GM19023 (cell line): ENCODE data around the gene PALM.
"Not testable (repeated sequence)": the region's sequence is repeated elsewhere in the genome, so short reads cannot be mapped to it uniquely, and the experiment has no call there.

Source experiments
- ATAC-seq: cut with Tn5 transposase; IDR thresholded peaks from one replicate; pipeline ENCODE4 v1.9.1; 2021; ENCODE audit warnings: mild to moderate bottlenecking, moderate library complexity; ENCODE audit not compliant: unreplicated experiment

The PALM gene

DNA sequence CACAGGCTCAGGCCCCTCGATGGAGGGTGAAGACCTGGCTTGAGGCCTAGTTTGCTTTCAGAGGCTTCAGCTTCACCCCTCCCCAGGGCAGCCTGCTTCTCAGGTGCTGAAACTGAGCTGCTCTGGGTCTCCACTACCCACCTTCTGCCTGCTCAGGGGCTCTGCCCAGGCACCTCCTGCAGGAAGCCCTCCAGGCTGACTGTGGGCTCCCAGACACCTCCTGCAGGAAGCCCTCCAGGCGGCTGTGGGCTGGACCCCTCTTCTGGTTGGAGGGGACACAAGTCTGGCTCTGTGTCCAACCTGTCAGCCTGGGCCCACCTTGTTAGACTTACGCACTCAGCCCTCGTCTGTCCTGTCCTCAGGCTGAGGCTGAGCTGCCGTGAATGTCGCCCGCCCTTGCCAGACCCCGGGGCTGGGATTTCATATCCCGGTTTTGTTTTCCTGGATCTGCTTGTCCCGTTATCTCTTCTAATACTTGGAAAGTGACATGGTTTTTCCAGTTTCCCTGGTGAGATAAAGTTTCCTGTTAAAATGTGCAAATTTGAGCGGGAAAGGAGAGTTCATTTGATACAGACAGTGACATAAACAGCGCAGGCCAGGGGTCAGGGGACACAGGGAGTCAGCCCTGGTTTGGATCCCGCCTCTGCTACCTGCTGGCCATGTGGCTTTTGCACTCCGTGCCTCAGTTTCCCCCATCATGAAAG lies 21.4 kb downstream of the PALM start:
- ATAC-seq, result no peak

- ATAC-seq, result no peak
Observed at GRCh38 chr19:731000-731399, 22.3 kb downstream of the PALM start.

GRCh38 chr19:732148-733069 lies 23.7 kb downstream of the PALM start:
- ATAC-seq, result no peak

DNA sequence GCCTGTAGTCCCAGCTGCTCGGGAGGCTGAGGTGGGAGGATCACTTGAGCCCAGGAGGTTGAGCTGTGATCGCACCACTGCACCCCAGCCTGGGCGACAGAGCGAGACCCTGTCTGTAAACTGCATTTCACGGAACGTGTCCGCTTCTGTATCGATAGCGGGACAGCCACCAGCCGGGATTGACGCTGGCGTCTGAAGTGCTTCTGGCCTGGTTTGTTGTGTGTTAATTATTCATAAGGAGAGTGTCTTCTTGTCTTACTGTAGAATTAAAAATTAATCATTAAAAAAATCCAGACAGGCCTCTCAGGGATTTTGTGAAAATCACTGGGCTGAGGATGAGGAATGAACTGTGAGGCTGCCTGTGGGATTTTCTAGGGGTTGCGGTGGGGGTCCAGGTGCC lies 26.0 kb downstream of the PALM start:
- ATAC-seq, result no peak

- ATAC-seq, result no peak
Observed at GRCh38 chr19:736125-736524, 27.4 kb downstream of the PALM start.

DNA sequence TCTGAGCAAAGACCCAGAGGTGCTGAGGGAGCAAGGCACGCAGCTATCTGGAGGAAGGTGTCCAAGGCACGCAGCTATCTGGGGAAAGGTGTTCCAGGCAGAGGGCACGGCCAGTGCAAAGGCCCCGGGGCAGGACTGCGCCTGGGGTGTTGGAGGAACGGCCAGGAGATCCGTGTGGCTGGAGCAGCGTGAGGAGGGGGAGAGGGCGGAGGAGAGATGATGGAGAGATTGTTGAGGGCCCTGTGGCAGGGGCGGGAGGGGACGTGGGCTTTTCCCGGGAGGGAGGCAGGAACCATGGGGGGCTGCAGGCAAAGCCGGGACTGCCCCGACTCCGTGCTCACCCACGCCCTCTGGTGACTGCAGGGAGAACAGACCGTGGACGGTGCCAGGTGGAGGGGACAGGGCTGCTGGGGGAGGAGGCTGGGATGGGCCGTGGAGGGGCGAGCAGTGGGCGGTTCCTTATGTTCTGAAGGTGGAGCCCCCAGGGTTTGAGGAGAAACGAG lies 28.9 kb downstream of the PALM start:
- ATAC-seq, result no peak

DNA sequence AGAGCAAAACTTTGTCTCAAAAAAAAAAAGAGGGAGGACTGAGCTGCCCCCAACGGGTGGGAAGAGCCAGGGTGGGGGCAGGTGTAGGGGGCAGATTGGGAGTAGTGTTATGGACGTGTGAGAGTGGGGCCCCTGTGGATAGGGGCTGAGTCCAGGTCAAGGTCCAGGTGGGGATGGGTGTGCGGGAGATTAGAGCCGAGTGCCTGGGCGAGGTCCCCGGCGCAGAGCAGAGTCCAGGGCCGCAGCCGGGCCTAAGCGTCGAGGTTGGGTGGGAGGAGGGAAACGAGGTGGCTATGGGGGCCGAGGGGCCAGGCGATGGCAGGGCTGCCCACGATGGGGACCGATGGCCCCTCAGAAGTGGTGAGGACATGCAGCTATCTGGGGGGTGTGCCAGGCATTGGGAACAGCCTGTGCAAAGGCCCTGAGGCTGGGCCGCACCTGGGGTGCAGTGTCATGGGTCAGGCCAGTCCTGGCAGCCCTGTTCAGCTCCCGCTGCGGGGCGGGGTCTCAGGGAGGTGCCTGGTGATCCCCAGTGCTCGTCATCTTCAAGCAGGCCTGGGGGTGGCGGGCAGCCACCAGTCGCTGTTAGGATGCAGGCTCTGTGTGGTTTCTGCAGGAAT lies 29.9 kb downstream of the PALM start:
- ATAC-seq, result no peak

DNA sequence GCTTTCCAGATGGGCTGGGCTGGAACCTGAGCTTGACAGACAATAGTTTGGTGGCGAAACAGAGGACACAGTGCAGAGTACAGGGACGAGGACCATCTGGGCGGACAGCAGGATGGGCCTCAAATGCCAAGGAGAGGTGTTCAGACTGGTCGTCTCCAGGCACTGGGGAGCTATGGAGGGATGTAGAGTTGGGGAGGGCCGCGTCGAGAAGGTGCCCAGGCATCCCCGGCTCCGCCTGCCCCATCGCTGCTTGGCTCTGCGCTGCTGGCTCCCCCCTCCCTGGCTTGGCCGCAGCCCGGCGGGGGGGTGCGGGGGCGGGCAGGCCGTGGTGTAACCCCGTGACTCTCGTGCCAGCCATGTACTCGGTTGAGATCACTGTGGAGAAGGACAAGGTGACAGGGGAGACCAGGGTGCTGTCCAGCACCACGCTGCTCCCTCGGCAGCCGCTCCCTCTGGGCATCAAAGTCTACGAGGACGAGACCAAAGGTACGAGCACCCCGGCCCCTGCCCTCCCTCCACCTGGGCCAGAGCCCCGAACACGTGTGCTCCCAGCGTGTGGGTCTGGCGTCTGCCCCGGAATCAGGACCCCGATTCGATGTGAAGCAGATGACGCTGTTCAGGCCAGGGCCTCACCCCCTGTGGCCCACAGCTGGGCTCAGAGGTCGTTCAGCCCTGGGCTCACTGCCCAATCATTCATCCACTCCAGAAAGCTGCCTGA lies 31.4 kb downstream of the PALM start:
- no peak for ATAC-seq

- not testable (repeated sequence) for ATAC-seq
Observed at GRCh38 chr19:740816-741505, 32.2 kb downstream of the PALM start.

DNA sequence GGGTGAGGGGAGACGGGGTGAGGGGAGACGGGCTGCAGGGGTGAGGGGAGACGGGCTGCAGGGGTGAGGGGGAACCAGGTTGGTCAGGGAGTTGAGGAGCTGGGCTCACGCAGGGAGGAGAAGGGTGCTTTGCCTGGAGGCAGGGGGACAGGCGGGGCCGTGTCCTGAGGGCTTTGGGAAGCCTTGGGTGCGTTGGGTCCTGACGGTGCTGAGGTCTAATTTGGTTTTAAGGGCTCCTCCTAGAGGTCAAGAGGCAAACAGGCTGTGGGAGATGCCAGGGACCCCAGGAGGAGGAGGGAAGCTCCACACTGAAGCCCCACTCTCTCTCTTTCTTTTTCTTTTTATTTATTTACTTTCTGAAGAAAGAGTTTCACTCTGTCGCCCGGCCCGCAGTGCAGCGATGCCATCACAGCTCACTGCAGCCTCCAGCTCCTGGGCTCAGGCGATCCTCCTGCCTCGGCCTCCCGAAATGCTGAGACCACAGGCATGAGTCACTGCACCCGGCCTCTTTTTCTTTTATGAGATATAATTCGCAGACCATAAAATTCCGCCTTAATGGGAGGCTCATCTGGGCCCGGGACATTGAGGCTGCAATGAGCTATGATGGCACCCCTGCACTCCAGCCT lies 32.9 kb downstream of the PALM start:
- no peak for ATAC-seq

- ATAC-seq, result no peak
Observed at GRCh38 chr19:742540-743075, 33.9 kb downstream of the PALM start.

- ATAC-seq, result no peak
Observed at GRCh38 chr19:743168-743687, 34.5 kb downstream of the PALM start.

DNA sequence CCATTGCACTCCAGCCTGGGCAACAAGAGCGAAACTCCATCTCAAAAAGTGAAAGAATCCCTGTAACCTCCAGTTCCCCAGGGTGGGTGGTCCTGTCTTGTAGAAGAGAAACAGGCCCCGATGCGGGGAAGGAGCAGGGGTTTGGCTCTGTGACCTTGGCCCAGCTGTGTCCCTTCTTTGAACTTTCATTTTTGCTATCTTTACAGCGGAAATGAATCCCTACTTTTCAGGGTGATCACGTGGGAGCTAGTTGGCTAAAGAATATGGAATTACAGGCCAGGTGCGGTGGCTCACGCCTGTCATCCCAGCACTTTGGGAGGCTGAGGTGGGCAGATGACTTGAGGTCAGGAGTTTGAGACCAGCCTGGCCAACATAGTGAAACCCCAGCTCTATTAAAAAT lies 36.4 kb downstream of the PALM start:
- not testable (repeated sequence) for ATAC-seq

DNA sequence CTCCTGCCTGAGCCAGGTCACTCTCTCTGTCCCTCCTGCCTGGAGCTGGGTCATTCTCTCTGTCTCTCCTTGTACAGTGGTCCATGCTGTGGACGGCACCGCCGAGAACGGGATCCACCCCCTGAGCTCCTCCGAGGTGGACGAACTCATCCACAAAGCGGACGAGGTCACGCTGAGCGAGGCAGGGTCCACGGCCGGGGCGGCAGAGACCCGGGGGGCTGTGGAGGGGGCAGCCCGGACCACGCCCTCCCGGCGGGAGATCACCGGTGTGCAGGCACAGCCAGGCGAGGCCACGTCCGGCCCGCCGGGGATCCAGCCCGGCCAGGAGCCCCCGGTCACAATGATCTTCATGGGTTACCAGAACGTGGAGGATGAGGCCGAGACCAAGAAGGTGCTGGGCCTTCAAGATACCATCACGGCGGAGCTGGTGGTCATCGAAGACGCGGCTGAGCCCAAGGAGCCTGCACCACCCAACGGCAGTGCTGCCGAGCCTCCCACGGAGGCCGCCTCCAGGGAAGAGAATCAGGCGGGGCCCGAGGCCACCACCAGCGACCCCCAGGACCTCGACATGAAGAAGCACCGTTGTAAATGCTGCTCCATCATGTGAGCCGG lies 37.6 kb downstream of the PALM start:
- no peak for ATAC-seq

- ATAC-seq, result no peak
Observed at GRCh38 chr19:746956-747355, 38.2 kb downstream of the PALM start.

DNA sequence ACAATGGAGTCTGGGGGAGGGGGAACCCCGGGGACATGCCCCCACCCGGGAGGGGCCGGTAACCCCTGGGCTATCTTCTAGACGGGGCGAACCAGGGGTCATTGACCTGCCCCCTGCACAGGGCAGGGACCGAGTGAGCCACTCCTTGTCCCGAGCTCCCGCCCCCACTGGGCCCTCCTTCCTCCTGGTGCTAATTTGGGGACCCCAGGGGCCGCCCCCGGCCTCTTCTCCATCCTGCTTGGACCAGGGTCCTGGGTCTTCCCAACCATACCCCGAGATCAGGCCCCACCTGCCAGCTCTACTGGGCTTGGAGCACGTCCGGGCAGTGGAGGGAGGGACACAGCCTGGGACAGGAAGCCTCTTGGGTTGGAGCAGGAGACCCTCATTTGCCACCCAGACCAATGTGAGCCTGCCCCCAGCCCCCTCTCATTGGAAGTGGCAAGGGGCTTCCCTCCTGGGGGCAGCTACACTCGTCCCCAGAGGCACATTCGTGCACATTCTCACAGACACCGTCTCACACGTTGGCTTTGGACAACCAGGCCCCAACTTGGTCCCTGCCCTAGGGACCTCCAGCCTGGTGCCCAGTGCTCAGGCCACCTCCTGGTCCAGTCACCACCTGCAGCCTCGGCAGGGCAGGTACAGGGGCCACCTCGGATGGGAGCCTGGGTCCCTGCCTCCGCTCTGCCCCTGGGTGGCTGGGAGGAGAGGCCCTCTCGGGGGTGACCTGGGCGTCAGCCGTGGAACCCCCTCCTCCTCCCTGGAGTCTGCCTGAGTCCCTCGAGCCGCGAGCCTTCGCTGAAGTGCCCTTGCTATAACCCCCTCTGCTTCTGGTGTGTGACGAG lies 38.9 kb downstream of the PALM start:
- ATAC-seq, result no peak

DNA sequence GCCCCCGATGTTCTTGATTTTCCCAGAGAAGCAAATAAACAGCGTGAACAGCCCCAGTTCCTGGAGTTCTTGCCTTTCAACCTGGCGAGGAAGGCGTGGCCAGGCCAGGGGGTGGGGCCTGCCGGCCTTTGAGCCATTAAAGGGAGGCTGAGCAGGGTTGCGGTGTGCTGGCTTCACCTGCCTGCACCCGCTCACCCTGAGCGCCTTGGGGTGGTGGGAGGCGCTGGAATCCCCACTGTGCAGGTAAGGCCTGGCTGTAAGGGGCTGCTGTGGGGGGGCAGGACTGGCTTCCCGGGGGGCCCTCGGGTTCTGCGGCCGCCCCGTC lies 39.5 kb downstream of the PALM start:
- ATAC-seq, result no peak

DNA sequence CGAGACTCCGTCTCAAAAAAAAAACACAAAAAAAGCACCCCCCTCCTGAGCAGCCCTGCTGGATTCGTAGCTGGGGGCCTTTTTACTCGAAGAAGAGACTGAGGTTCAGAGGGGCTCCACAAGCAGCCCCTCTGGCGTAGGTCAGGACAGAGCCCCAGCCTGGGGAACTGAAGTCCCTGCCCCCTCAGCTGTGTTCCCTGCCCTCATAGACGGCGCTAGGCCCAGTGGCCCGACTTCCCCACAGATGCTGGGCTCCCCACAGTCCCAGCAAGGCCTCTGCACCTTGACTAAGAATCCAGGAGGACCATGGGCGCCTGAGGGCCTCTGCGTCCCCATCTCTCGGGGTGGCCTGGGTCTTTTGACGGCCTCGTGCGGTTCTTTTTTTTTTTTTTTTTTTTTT lies 41.1 kb downstream of the PALM start:
- ATAC-seq, result no peak
